GM18868 (cell line): ENCODE results near the gene MAML2.

ENCODE experiments used
- ATAC-seq: cut with Tn5 transposase; IDR thresholded peaks from one replicate; pipeline ENCODE4 v1.9.1; 2021; ENCODE audit warnings: mild to moderate bottlenecking, moderate library complexity; ENCODE audit not compliant: unreplicated experiment

MAML2 gene

DNA sequence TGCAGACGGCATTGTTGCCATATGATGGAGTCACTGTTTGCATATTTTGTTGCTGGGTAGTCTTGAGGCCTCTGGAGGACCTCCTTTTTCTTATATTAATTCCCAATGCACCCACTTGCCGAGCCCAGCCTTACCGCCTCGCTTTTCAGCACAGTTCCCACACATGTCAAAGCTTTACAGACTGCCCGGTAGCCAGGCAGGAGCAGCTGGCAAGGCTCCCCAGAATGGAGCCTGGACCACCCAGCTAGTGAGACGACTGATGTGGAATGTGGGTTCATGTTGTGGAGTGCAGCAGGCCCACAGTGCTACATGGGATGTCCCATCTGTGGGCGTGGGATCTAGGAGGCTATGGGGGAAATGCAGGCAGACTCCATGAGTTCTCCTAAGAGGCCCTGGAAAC lies 319.7 kb downstream of the MAML2 start:
- ATAC-seq, result no peak

GRCh38 chr11:96021901-96022650 lies 320.9 kb downstream of the MAML2 start:
- no peak for ATAC-seq

- no peak for ATAC-seq
Measured at GRCh38 chr11:96019810-96020747, 322.9 kb downstream of the MAML2 start.

DNA sequence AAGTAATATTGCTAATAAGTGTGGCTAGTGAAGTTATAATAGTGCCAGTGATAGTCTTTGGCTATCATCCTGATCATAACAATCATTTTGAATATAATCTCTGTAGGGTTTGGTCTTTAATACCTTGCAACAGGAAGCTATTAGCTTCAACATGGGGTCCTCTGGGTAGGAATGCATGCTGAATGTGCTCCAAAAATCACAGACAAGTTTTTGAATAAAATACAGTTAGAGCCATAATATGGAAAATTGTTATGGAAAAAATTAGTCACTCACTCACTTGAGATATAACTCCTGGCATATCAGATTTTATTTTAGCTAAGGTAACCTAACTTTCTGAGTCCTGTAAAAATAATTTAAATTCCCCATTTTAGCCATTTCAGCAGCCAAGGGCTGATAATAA lies 323.7 kb downstream of the MAML2 start:
- no peak for ATAC-seq

DNA sequence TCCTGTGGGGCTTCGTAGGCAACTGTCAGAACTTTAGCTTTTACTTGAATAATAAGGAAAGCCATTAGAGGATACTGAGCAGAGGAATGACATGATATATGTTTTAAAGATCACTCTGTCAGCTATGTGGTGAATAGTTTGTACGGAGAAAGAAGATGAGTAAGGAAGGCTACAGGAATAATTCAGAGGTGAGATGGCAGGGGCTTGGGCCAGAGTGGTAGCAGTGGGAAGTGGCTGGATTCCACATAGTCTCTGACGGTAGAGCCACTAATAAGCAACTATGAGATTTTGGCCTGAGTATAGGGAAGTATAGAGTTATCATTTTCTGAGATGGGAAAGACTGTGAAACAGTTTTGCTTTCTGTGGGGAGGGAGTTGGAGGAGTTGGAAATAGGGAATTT lies 325.1 kb downstream of the MAML2 start:
- no peak for ATAC-seq

- ATAC-seq, result no peak
Measured at GRCh38 chr11:96016978-96017502, 326.0 kb downstream of the MAML2 start.

DNA sequence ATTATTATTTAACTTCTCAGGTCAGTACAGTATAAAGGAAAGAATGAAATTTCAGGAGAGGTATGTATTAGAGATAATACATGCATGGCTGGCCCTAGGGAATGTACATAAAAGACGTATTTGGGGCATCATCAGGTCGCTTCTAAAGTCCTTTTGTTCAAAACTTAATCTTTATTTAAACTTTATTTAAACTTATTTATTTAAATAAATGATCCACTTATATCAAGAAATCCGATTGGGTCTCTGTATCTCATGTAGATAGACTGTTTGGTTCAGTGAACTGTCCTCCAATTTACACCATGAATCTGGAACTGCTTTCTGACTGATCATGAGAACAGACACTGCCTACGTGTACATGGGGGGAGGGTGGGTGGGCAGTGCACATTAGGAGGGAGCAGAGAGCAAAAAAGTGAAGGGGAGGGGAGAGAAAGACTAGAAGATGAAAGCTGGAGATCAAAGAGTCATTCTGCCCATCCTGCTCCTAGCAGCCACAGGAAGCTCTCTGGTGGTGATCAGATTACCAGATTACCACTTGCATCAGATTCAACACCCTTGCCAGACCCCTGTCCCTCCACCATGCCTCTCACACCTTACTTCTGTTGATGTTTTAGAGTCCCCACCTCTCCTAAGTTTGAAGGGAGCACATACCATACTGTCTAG lies 327.0 kb downstream of the MAML2 start:
- ATAC-seq, result no peak

- peak; percentile 33 for ATAC-seq
Measured at GRCh38 chr11:96014217-96014616, 328.8 kb downstream of the MAML2 start.

- ATAC-seq, result no peak
Measured at GRCh38 chr11:96013461-96014213, 329.4 kb downstream of the MAML2 start.

GRCh38 chr11:96012086-96012824 lies 330.7 kb downstream of the MAML2 start:
- ATAC-seq, result peak; percentile 86

GRCh38 chr11:96010683-96011082 lies 332.3 kb downstream of the MAML2 start:
- ATAC-seq, result no peak

GRCh38 chr11:96008161-96008720 lies 334.8 kb downstream of the MAML2 start:
- no peak for ATAC-seq

DNA sequence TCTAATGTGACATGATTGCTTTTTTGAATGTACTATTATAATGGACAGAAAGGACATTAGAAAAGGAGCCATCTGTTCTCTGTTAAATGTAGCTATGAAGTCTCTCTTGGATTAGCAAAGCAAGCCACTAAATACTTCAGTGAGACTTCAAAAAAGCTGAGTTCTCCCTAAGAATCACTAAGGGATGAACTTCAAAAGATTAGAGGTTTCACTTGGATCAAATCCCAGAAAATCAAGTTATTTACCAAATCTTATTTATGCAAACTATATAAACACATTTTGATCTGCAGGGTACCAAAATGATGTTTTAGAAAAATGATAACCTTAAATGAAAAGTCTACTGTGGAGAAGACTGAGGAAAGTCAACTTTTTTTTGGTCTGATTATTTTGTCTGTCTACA lies 337.0 kb downstream of the MAML2 start:
- ATAC-seq, result no peak

DNA sequence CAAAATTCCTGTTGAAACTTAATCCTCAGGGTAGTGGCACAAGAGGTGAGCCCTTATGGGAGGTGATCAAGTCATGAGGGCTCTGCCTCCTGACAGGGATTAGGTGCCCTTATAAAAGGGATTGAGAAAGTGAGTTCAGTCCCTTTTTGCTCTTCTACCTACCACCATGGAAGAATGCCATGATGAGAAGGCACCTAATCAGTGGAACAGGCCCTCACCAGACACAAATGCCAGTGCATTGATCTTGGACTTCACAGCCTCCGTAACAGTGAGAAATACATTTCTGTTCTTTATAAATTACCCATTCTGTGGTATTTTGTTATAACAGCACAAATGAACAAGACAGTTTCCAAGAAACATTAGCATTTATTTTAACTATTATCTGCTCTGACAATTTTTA lies 338.1 kb downstream of the MAML2 start:
- no peak for ATAC-seq

- ATAC-seq, result no peak
Measured at GRCh38 chr11:96002754-96003290, 340.2 kb downstream of the MAML2 start.

DNA sequence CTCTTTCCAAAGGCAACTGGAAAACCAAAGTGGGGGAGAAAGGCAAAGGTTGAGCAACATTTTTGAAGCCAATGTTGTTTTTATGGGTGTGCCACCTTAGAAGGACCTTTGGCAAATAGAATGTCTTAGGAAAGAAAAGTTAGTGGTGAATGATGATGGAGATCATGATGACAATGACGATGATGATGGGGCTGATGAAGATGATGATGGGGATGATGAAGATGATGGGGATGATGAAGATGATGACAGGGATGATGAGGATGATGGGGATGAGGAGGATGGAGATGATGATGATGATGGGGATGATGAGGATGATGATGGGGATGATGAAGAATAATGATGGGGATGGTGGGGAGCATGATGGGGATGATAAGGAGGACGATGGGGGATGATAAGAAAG lies 340.7 kb downstream of the MAML2 start:
- ATAC-seq, result no peak

DNA sequence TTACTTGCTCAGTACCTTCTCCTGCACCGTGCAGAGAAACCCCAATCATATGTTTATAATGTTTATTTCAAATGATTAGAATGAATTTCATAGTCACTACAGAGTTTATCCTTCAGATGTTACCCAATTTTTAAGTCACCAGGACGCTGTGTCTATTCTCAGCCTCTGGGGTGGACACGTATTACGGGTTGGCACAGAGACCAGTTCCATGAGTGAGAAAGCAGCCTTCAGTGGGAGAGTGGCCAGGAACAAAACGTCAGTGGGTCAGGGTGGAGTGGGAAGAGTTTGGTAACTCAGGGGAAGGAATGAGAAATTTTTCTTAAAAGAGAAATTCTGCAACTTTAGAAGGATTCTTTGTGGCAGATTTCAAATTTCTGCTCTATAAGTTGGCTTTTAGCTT lies 342.0 kb downstream of the MAML2 start:
- no peak for ATAC-seq

DNA sequence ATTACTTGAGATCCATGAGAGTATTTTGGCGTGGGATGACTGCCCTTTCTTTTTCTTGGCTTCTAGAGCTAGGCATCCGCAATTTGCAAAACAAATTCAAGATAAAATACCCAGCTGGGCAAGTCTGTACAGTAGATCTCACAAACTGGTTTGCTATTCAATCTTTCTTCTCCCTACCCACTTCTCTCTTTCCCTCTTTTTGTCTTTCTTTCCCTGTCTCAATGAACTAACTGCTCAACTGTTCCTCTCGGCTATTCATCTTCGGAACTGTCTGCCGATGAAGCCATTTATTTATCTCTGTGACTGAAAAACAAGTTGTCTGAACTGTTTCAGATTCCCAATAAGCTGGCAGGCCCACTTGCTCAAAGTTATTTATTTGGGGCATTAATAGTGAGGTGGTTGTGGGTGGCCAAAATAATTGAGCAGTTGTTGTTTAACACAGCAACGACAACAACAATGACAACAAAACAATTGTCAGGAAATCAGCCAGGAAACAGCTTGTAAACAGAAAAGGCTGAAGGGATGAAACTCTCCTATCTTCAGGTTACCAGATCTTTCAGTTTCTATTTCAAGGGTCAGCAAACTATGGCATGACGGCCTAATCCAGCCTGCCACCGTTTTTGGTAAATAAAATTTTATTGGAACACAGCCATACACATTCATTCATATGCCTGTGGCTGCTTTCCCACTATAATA lies 343.1 kb downstream of the MAML2 start:
- no peak for ATAC-seq
